H1 (cell line): ENCODE results near the gene SPSB2. TPM values are rescaled to one million over a fixed set of nuclear protein-coding genes. Genes with fewer than 3 reads are reported as not detected.

Source experiments
- BRCA1 ChIP-seq: IDR thresholded peaks from 2 replicates; pipeline ENCODE4 v1.6.1; 2012; ENCODE audit warnings: low read depth, low read length, improper control_type of control experiment
- CEBPB ChIP-seq: IDR thresholded peaks from 2 replicates; pipeline ENCODE4 v1.6.1; 2012; ENCODE audit warnings: low read depth, low read length
- CHD2 ChIP-seq: IDR thresholded peaks from 2 replicates; pipeline ENCODE4 v1.6.1; 2012; ENCODE audit warnings: low read length, improper control_type of control experiment
- CREB1 ChIP-seq: IDR thresholded peaks from 2 replicates; pipeline ENCODE4 v1.6.1; 2012; ENCODE audit warnings: inconsistent platforms
- CTCF ChIP-seq, 3 experiments: IDR thresholded peaks; 1 replicate in 2 of 3; 2 replicates in 1 of 3; pipeline versions ENCODE4 v1.5.1 to v1.6.1; 2011; ENCODE audit warnings: low read length in 3 of 3, mild to moderate bottlenecking in 3 of 3, inconsistent platforms in 2 of 3, low read depth in 1 of 3, moderate library complexity in 1 of 3; ENCODE audit not compliant: insufficient read depth in 1 of 3; ENCODE audit errors: control extremely low read depth in 1 of 3
- HDAC2 ChIP-seq, 2 experiments: fragments of 300-600 bp in 1 of 2; sonication (generic) in 1 of 2; IDR thresholded peaks; 2 replicates each; pipeline ENCODE4 v1.6.1; 2011 to 2012; ENCODE audit warnings: low read depth in 2 of 2, low read length in 2 of 2, mild to moderate bottlenecking in 2 of 2, moderate library complexity in 2 of 2, borderline replicate concordance in 1 of 2, inconsistent platforms in 1 of 2
- KDM5A ChIP-seq: fragments of 200-600 bp; IDR thresholded peaks from 2 replicates; pipeline ENCODE4 v1.7.1; 2012; ENCODE audit warnings: mild to moderate bottlenecking, low read length, inconsistent platforms, mixed read lengths
- MAFK ChIP-seq: IDR thresholded peaks from 2 replicates; pipeline ENCODE4 v1.6.1; 2012; ENCODE audit warnings: low read depth, mild to moderate bottlenecking, improper control_type of control experiment, low read length
- NANOG ChIP-seq: IDR thresholded peaks from 2 replicates; pipeline ENCODE4 v1.6.1; 2011; ENCODE audit warnings: low read length, low read depth, mild to moderate bottlenecking, inconsistent platforms; ENCODE audit not compliant: insufficient read depth, poor library complexity, severe bottlenecking
- NRF1 ChIP-seq: IDR thresholded peaks from 2 replicates; pipeline ENCODE4 v1.6.1; 2011; ENCODE audit warnings: mild to moderate bottlenecking, low read depth, low read length, improper control_type of control experiment
- POLR2A ChIP-seq, 2 experiments: IDR thresholded peaks; 1 replicate in 1 of 2; 2 replicates in 1 of 2; pipeline ENCODE4 v1.6.1; 2011; ENCODE audit warnings: low read depth in 2 of 2, low read length in 2 of 2, mild to moderate bottlenecking in 2 of 2; ENCODE audit errors: control extremely low read depth in 1 of 2
- RAD21 ChIP-seq, 2 experiments: IDR thresholded peaks in 1 of 2; conservative IDR thresholded peaks in 1 of 2; 2 replicates each; pipeline ENCODE4 v1.6.1; 2011; ENCODE audit warnings: low read depth in 2 of 2, low read length in 2 of 2, improper control_type of control experiment in 1 of 2, inconsistent platforms in 1 of 2, mild to moderate bottlenecking in 1 of 2, moderate library complexity in 1 of 2
- RNF2 ChIP-seq: fragments of 200-900, 300-1000 bp; sonication (generic); IDR thresholded peaks from 2 replicates; pipeline ENCODE4 v1.7.1; 2016; ENCODE audit warnings: borderline replicate concordance, low read depth, mild to moderate bottlenecking, antibody characterized with exemption, low read length; ENCODE audit not compliant: poor library complexity, severe bottlenecking; ENCODE audit errors: missing control alignments
- SIN3A ChIP-seq, 2 experiments: IDR thresholded peaks in 1 of 2; conservative IDR thresholded peaks in 1 of 2; 2 replicates each; pipeline ENCODE4 v1.6.1; 2011 to 2012; ENCODE audit warnings: low read length in 2 of 2, improper control_type of control experiment in 1 of 2, low read depth in 1 of 2, mild to moderate bottlenecking in 1 of 2
- SP1 ChIP-seq: IDR thresholded peaks from 2 replicates; pipeline ENCODE4 v1.6.1; 2011; ENCODE audit warnings: low read depth, low read length
- polyA plus RNA-seq, 7 experiments: library from polyadenylated mRNA; depleted of rRNA in 3 of 7; stranded (reverse) in 5 of 7; unstranded in 2 of 7; fragments of >200 nt in 5 of 7; fragments of 200-250 nt in 2 of 7; gene quantifications; 1 replicate in 5 of 7; 2 replicates in 1 of 7; 4 replicates in 1 of 7; pipeline versions ENCODE4 v1.2.1 to v1.2.3, GENCODE V29; 2011 to 2013; ENCODE audit warnings: missing spikeins in 2 of 7, mixed read lengths in 2 of 7
- total RNA-seq: library from RNA; stranded (reverse); fragmentation: NEBNext Ultra II Directional; extraction: Animal tissue kit (Norgen Biotek cat#: 25700); gene quantifications from 2 replicates; pipeline ENCODE4 v1.2.1, GENCODE V29; 2021
- TF ChIP-seq, protein P1 (sequence below): IDR thresholded peaks from 2 replicates; pipeline ENCODE4 v1.6.1; 2011; ENCODE audit warnings: low read depth, mild to moderate bottlenecking, low read length; ENCODE audit not compliant: insufficient read depth
- TF ChIP-seq, protein P2 (sequence below): IDR thresholded peaks from 2 replicates; pipeline ENCODE4 v1.6.1; 2012; ENCODE audit warnings: inconsistent platforms
- TF ChIP-seq, protein P3 (sequence below): IDR thresholded peaks from 2 replicates; pipeline ENCODE4 v1.6.1; 2012; ENCODE audit warnings: inconsistent platforms

Gene SPSB2
- total and polyA plus RNA-seq, 2 of the 8 experiments (the other 6 are each of a cell fraction or from before 2014, with no cell fraction given), result 13.0 to 23.2 TPM

GRCh38 chr12:6890789-6891645 is 17.9 kb upstream of the SPSB2 start (continued):
- TF ChIP-seq, protein P1, sequence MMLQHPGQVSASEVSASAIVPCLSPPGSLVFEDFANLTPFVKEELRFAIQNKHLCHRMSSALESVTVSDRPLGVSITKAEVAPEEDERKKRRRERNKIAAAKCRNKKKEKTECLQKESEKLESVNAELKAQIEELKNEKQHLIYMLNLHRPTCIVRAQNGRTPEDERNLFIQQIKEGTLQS, result peak; percentile 89
- peak; percentile 8; the same call in 1 of the 2 replicates for TF ChIP-seq CHD2
- peak; percentile 46 for TF ChIP-seq NANOG
- peak; percentile 100 for TF ChIP-seq CEBPB
- peak in 1 of 2 experiments; percentile 77; a peak in 2 of 4 replicates for TF ChIP-seq SIN3A (conservative IDR thresholded peaks at IDR 0.05 in 1 of 2, IDR thresholded peaks at IDR 0.05 in 1 of 2; ENCODE audit: low read depth in 1 of 2, low read length in 2 of 2)
- TF ChIP-seq CREB1, result peak; percentile 73
- TF ChIP-seq POLR2A (IDR thresholded peaks at IDR 0.05; ENCODE audit: control extremely low read depth in 1 of 2, low read depth in 2 of 2, low read length in 2 of 2), result peak; percentile 71 to 84
- TF ChIP-seq KDM5A, result no peak
- TF ChIP-seq CTCF (IDR thresholded peaks at IDR 0.05; ENCODE audit: control extremely low read depth in 1 of 3, insufficient read depth in 1 of 3, low read depth in 1 of 3, low read length in 3 of 3), result peak; percentile 72 to 96 (median 78)
- TF ChIP-seq RAD21 (IDR thresholded peaks at IDR 0.05 in 1 of 2, conservative IDR thresholded peaks at IDR 0.05 in 1 of 2; ENCODE audit: low read depth in 2 of 2, low read length in 2 of 2), result peak; percentile 42 to 61
- no peak for TF ChIP-seq HDAC2 (IDR thresholded peaks at IDR 0.05; ENCODE audit: borderline replicate concordance in 1 of 2, low read depth in 2 of 2, low read length in 2 of 2)
- TF ChIP-seq, protein P2, sequence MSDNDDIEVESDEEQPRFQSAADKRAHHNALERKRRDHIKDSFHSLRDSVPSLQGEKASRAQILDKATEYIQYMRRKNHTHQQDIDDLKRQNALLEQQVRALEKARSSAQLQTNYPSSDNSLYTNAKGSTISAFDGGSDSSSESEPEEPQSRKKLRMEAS, result peak; percentile 89
- TF ChIP-seq, protein P3, sequence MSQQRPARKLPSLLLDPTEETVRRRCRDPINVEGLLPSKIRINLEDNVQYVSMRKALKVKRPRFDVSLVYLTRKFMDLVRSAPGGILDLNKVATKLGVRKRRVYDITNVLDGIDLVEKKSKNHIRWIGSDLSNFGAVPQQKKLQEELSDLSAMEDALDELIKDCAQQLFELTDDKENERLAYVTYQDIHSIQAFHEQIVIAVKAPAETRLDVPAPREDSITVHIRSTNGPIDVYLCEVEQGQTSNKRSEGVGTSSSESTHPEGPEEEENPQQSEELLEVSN, result peak; percentile 50; the same call in 1 of the 2 replicates
- TF ChIP-seq MAFK, result peak; percentile 90
- peak; percentile 46 for TF ChIP-seq NRF1
- no peak for TF ChIP-seq RNF2
- TF ChIP-seq SP1, result peak; percentile 57; the same call in 1 of the 2 replicates
- no peak for TF ChIP-seq BRCA1
